Erythroblast (primary cell): ENCODE results near the gene CYB5D1.

Experiments used
- GATA1 ChIP-seq: IDR thresholded peaks from 2 replicates; pipeline ENCODE4 v1.6.1; 2011; ENCODE audit warnings: low read depth, mild to moderate bottlenecking, control low read depth, low read length, moderate library complexity
- POLR2A ChIP-seq: IDR thresholded peaks from 2 replicates; pipeline ENCODE4 v1.6.1; 2011; ENCODE audit warnings: mild to moderate bottlenecking, low read length

DNA sequence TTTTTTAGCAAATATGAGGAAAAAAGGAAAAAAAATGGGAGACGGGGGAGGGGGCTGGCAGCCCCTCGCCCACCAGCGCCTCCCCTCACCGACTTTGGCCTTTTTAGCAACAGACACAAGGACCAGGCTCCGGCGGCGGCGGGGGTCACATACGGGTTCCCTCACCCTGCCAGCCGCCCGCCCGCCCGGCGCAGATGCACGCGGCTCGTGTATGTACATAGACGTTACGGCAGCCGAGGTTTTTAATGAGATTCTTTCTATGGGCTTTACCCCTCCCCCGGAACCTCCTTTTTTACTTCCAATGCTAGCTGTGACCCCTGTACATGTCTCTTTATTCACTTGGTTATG, 4.1 kb upstream of the CYB5D1 start:
- no peak for TF ChIP-seq POLR2A
- TF ChIP-seq GATA1 = no peak
